ENCODE measurements around the gene SLC16A1. TPM values are rescaled to one million over a fixed set of nuclear protein-coding genes. Genes with fewer than 3 reads are reported as not detected.

Gene SLC16A1
- total RNA-seq, 1 experiment from 2014 or later = 74.6 TPM

- no peaks in the 10 kb centered on the region for H3K36me3 ChIP-seq (ENCODE audit: low read depth)
- CTCF ChIA-PET = no interaction called here
- DNase-seq = no peak
- H3K9me2 ChIP-seq (ENCODE audit: insufficient read depth) = no peaks in the 10 kb centered on the region
- no peak overlapping the region for H3K27ac ChIP-seq
- no peak overlapping the region for H2AFZ ChIP-seq
- no peaks in the 10 kb centered on the region for H3K27me3 ChIP-seq (ENCODE audit: insufficient read depth, low read depth)
- no peaks in the 10 kb centered on the region for H4K20me1 ChIP-seq (ENCODE audit: insufficient read depth)
- POLR2A ChIA-PET (ENCODE audit: unreplicated experiment) = no interaction called here
- TF ChIP-seq EZH2 (IDR thresholded peaks at IDR 0.05; ENCODE audit: low read depth) = no peak
- TF ChIP-seq CTCF (conservative IDR thresholded peaks at IDR 0.05) = no peak
- H3K4me3 ChIP-seq = no peak overlapping the region
- peaks cover 13% of the 10 kb centered on the region; the same call in 1 of the 2 replicates for H3F3A ChIP-seq (ENCODE audit: insufficient read depth, low read depth)
- H3K9me3 ChIP-seq (ENCODE audit: insufficient read depth, low read depth) = no peaks in the 10 kb centered on the region
- no peak overlapping the region for H3K4me2 ChIP-seq
- no TSS peak for BruUV-seq (replicated peaks)
- no peaks in the 10 kb centered on the region; the same call in 1 of the 2 replicates for H3K4me1 ChIP-seq (replicated peaks; ENCODE audit: insufficient read depth)
- intact Hi-C loops (cut with micrococcal nuclease; ENCODE audit: unreplicated experiment) = no loop called here
- no peaks in the 10 kb centered on the region for H3K79me2 ChIP-seq (ENCODE audit: low read depth)
Measured at GRCh38 chr1:112878321-112878720, 77.7 kb downstream of the SLC16A1 start.

GRCh38 chr1:112877750-112878149 is 78.2 kb downstream of the SLC16A1 start:
- H3K4me2 ChIP-seq = no peak overlapping the region

GRCh38 chr1:112876315-112876714 is 79.7 kb downstream of the SLC16A1 start:
- Histone ChIP-seq H3K9me2 (ENCODE audit: insufficient read depth) (no peaks in the 10 kb centered on the region), H3K9me3 (ENCODE audit: insufficient read depth, low read depth) (no peaks in the 10 kb centered on the region), H3K4me3 (no peak overlapping the region), H3K27me3 (ENCODE audit: insufficient read depth, low read depth) (no peaks in the 10 kb centered on the region), H3K79me2 (ENCODE audit: low read depth) (no peaks in the 10 kb centered on the region), H3K36me3 (ENCODE audit: low read depth) (no peaks in the 10 kb centered on the region), H4K20me1 (ENCODE audit: insufficient read depth) (no peaks in the 10 kb centered on the region), H3K27ac (no peak overlapping the region), H2AFZ (no peak overlapping the region), H3K4me1 (replicated peaks; ENCODE audit: insufficient read depth) (no peaks in the 10 kb centered on the region; the same call in 1 of the 2 replicates), H3F3A (ENCODE audit: insufficient read depth, low read depth) (peaks cover 13% of the 10 kb centered on the region; the same call in 1 of the 2 replicates), H3K4me2 (no peak overlapping the region)
- intact Hi-C loops (cut with micrococcal nuclease; ENCODE audit: unreplicated experiment) = no loop called here
- ChIA-PET CTCF (interaction anchor here (0.6 kb wide), 1 partner anchor 9 kb away, joined by 3 read pairs; no protein-coding TSS in a partner anchor), POLR2A (ENCODE audit: unreplicated experiment) (no interaction called here)
- no TSS peak for BruUV-seq (replicated peaks)
- TF ChIP-seq CTCF (conservative IDR thresholded peaks at IDR 0.05) = no peak
- TF ChIP-seq EZH2 (IDR thresholded peaks at IDR 0.05; ENCODE audit: low read depth) = no peak
- DNase-seq = no peak

More at GRCh38 chr1:112877750-112878149, 78.2 kb downstream of the SLC16A1 start:
- Histone ChIP-seq H3K27ac (no peak overlapping the region), H3K9me3 (ENCODE audit: insufficient read depth, low read depth) (no peaks in the 10 kb centered on the region), H4K20me1 (ENCODE audit: insufficient read depth) (no peaks in the 10 kb centered on the region), H2AFZ (no peak overlapping the region), H3F3A (ENCODE audit: insufficient read depth, low read depth) (peaks cover 13% of the 10 kb centered on the region; the same call in 1 of the 2 replicates), H3K9me2 (ENCODE audit: insufficient read depth) (no peaks in the 10 kb centered on the region), H3K4me1 (replicated peaks; ENCODE audit: insufficient read depth) (no peaks in the 10 kb centered on the region; the same call in 1 of the 2 replicates), H3K79me2 (ENCODE audit: low read depth) (no peaks in the 10 kb centered on the region), H3K27me3 (ENCODE audit: insufficient read depth, low read depth) (no peaks in the 10 kb centered on the region), H3K36me3 (ENCODE audit: low read depth) (no peaks in the 10 kb centered on the region), H3K4me3 (no peak overlapping the region)
- POLR2A ChIA-PET (ENCODE audit: unreplicated experiment) = no interaction called here
- no peak for TF ChIP-seq EZH2 (IDR thresholded peaks at IDR 0.05; ENCODE audit: low read depth)
- TF ChIP-seq CTCF (conservative IDR thresholded peaks at IDR 0.05) = no peak
- CTCF ChIA-PET = no interaction called here
- no peak for DNase-seq
- BruUV-seq (replicated peaks) = no TSS peak
- intact Hi-C loops (cut with micrococcal nuclease; ENCODE audit: unreplicated experiment) = no loop called here
